Measurements from ENCODE around the gene ABTB2.

- TF ChIP-seq EZH2 (IDR thresholded peaks at IDR 0.05; ENCODE audit: insufficient read depth, poor library complexity, severe bottlenecking) (no peak), EZH2phosphoT487 (IDR thresholded peaks at IDR 0.05; ENCODE audit: insufficient read depth, low read depth) (no peak)
Measured at GRCh38 chr11:34303028-34303570, 54.7 kb downstream of the ABTB2 start.

All from GM23248 (cell line).